Vagina (tissue), 2 donors: ENCODE measurements around the gene SDK2. TPM values are rescaled to one million over a fixed set of nuclear protein-coding genes. Genes with fewer than 3 reads are reported as not detected.

Source experiments
- DNase-seq, 2 donors: peaks; one replicate each; pipeline ENCODE4 v3.0.0-alpha.2; 2017; ENCODE audit errors: extremely low spot score in 2 of 2
- H3K27ac ChIP-seq: fragments of 200-600 bp; sonication (generic); one replicate; pipeline ENCODE4 v1.5.1; 2019
- H3K27me3 ChIP-seq: fragments of 200-600 bp; sonication (generic); one replicate; pipeline ENCODE4 v1.5.1; 2019
- H3K36me3 ChIP-seq, 2 donors: fragments of 200-600 bp; sonication (generic); one replicate each; pipeline ENCODE4 v1.5.1; 2017 to 2019
- H3K4me1 ChIP-seq: fragments of 200-600 bp; sonication (generic); one replicate; pipeline ENCODE4 v1.5.1; 2019
- H3K4me3 ChIP-seq, 2 donors: fragments of 200-600 bp; sonication (generic); 1 replicate in 1 of 2; 2 replicates in 1 of 2; pipeline ENCODE4 v1.5.1; 2016 to 2019
- H3K9me3 ChIP-seq: fragments of 200-600 bp; sonication (generic); one replicate; pipeline ENCODE4 v1.5.1; 2019
- POLR2A ChIP-seq, 2 donors: fragments of 450-650 bp; IDR thresholded peaks; one replicate each; pipeline ENCODE4 v1.6.1; 2017; ENCODE audit warnings: antibody characterized with exemption in 2 of 2, mild to moderate bottlenecking in 2 of 2, moderate library complexity in 2 of 2
- POLR2AphosphoS5 ChIP-seq, 2 donors: sonication (generic); formaldehyde crosslinking; IDR thresholded peaks; one replicate each; pipeline ENCODE4 v1.9.0; 2017; ENCODE audit warnings: antibody characterized with exemption in 2 of 2, mild to moderate bottlenecking in 2 of 2, low read depth in 1 of 2; ENCODE audit not compliant: insufficient read depth in 1 of 2
- intact Hi-C: fragments of 100-400 bp; cut with DNase I; formaldehyde crosslinking; loops from one replicate; pipeline ENCODE4 v1.15.1; 2023
- total RNA-seq: library from RNA; depleted of rRNA; stranded (reverse); fragments of >200 nt; gene quantifications from one replicate; pipeline ENCODE4 v1.2.3, GENCODE V29; 2016
- TF ChIP-seq, protein P1 (sequence below), 3 experiments: fragments of 450-650 bp in 2 of 3; fragments of 200-600 bp in 1 of 3; sonication (generic) in 1 of 3; IDR thresholded peaks; one replicate each; pipeline ENCODE4 v1.5.1; 2017 to 2019; ENCODE audit warnings: antibody characterized with exemption in 3 of 3, mild to moderate bottlenecking in 2 of 3, moderate library complexity in 2 of 3

The SDK2 gene
- total RNA-seq, 1 donor from 2014 or later, result 1.7 TPM

DNA sequence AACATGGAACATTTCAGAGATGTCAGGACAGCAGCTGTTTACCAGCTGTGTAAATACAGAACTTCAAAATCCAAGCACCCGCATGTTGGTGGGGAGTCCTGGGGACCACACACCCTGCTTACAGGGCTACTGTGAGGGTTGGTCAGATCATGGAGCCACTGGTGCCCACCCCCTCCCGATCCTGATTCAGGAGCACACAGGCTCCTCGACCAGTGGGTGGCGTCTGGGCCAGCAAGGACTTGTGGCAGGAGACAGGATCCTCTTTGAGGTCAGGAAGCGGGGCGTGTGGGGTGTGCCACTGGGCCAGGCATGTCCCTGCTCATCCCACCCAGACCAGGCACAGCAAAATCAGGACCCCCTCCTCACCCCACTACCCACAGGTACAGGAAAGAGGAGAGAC is 83.6 kb downstream of the SDK2 start:
- H3K4me3 ChIP-seq, result no peak overlapping the region
- intact Hi-C loops, result no loop called here
- no peak for DNase-seq
- H3K4me1 ChIP-seq, result peaks cover 17% of the 10 kb centered on the region
- no peaks in the 10 kb centered on the region for H3K9me3 ChIP-seq
- H3K27me3 ChIP-seq, result no peaks in the 10 kb centered on the region
- TF ChIP-seq, protein P1, sequence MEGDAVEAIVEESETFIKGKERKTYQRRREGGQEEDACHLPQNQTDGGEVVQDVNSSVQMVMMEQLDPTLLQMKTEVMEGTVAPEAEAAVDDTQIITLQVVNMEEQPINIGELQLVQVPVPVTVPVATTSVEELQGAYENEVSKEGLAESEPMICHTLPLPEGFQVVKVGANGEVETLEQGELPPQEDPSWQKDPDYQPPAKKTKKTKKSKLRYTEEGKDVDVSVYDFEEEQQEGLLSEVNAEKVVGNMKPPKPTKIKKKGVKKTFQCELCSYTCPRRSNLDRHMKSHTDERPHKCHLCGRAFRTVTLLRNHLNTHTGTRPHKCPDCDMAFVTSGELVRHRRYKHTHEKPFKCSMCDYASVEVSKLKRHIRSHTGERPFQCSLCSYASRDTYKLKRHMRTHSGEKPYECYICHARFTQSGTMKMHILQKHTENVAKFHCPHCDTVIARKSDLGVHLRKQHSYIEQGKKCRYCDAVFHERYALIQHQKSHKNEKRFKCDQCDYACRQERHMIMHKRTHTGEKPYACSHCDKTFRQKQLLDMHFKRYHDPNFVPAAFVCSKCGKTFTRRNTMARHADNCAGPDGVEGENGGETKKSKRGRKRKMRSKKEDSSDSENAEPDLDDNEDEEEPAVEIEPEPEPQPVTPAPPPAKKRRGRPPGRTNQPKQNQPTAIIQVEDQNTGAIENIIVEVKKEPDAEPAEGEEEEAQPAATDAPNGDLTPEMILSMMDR (IDR thresholded peaks at IDR 0.05), result no peak
- no peak for TF ChIP-seq POLR2A (IDR thresholded peaks at IDR 0.05)
- H3K27ac ChIP-seq, result no peak overlapping the region
- no peaks in the 10 kb centered on the region for H3K36me3 ChIP-seq

DNA sequence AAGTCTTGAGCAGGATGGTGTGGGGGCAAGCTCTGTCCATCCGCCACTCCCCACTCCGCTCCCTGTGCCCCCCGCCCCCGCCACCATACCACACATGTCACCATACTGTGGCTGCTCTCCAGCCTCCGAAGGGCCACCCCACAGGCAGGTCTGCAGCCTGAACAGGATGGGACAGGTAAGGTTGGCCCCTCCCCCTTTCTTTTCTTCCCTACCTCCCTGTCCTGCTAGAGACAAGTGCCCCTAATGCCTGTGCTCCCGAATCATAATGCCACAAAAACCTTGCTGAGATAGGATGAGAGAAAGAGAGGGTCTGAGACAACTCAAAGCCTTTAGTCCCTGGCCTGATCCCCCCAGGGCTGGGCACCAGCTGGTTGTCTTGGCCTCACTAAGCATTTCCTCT is 84.7 kb downstream of the SDK2 start:
- no peaks in the 10 kb centered on the region for H3K9me3 ChIP-seq
- intact Hi-C loops, result no loop called here
- H3K27ac ChIP-seq, result no peak overlapping the region
- H3K4me1 ChIP-seq, result peaks cover 17% of the 10 kb centered on the region
- H3K4me3 ChIP-seq, result no peak overlapping the region
- no peak for DNase-seq
- H3K36me3 ChIP-seq, result no peaks in the 10 kb centered on the region
- no peaks in the 10 kb centered on the region for H3K27me3 ChIP-seq
- TF ChIP-seq POLR2AphosphoS5 (IDR thresholded peaks at IDR 0.05; ENCODE audit: insufficient read depth in 1 of 2, low read depth in 1 of 2), result no peak
- no peak for TF ChIP-seq POLR2A (IDR thresholded peaks at IDR 0.05)
- TF ChIP-seq, protein P1 (IDR thresholded peaks at IDR 0.05), result no peak

DNA sequence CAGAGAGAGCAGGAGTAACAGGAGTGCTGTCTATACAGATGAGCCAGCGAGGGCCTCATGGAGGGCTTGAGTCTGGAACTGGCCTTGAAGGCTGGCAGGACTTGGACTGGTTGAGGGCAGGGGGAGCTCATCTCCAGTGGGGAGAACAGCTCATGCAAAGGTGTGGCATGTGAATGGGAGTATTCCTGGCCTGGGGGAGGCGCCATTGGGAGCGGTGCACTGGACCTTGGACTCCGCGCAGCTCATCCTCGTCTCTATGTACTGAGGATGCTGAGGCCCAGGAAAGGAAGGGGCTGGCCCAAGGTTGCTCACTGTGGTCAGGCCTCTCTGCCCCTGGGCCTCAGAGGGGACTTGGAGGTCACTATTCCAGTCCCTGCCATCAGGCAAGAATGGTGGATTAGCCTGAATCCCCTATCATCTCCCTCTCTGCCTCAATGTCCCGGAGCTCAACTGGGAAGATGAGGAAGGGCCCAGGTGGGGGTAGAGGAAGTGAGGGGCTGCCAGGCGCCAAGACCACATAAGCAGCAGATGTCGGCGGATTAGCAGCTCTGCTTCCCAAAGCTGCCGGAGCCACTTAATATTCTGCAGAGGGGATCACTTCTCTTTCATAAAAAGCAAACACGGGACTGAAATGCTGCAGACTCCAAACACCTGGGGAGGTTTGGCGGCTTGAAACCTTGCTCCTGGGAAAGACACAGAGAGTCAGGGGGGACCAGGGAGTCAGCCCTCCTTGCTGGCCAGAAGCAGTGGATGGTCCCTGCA is 88.9 kb downstream of the SDK2 start:
- no peak overlapping the region for H3K27ac ChIP-seq
- H3K36me3 ChIP-seq, result no peaks in the 10 kb centered on the region
- H3K27me3 ChIP-seq, result no peaks in the 10 kb centered on the region
- no peaks in the 10 kb centered on the region for H3K9me3 ChIP-seq
- H3K4me3 ChIP-seq, result no peak overlapping the region
- TF ChIP-seq POLR2A (IDR thresholded peaks at IDR 0.05), result no peak
- TF ChIP-seq POLR2AphosphoS5 (IDR thresholded peaks at IDR 0.05; ENCODE audit: insufficient read depth in 1 of 2, low read depth in 1 of 2), result no peak
- TF ChIP-seq, protein P1 (IDR thresholded peaks at IDR 0.05), result no peak
- intact Hi-C loops, result no loop called here
- DNase-seq, result no peak
- H3K4me1 ChIP-seq, result peaks cover 17% of the 10 kb centered on the region

DNA sequence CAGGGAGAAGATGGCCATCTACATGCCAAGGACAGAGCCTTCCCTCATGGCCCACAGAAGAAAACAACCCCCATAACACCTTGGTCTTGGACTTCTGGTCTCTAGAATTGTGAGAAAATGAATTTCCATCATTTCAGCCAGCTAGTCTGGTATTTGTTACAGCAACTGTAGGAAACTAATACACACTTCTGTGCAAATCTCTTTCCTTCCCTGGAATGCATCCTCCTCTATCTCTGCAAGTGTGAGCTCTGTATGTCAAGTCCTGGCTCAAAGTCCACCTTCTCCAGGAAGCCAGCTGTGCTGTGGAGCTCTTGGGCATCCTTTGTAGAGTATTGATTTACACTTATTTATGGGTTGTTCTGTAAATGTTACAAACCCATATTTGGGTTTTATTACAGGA is 89.7 kb downstream of the SDK2 start:
- Histone ChIP-seq H3K4me1 (peaks cover 11% of the 10 kb centered on the region), H3K36me3 (no peaks in the 10 kb centered on the region), H3K9me3 (no peaks in the 10 kb centered on the region), H3K4me3 (no peak overlapping the region), H3K27me3 (no peaks in the 10 kb centered on the region), H3K27ac (no peak overlapping the region)
- TF ChIP-seq POLR2A (IDR thresholded peaks at IDR 0.05) (no peak), POLR2AphosphoS5 (IDR thresholded peaks at IDR 0.05; ENCODE audit: insufficient read depth in 1 of 2, low read depth in 1 of 2) (no peak)
- TF ChIP-seq, protein P1 (IDR thresholded peaks at IDR 0.05), result no peak
- intact Hi-C loops, result no loop called here
- no peak for DNase-seq

DNA sequence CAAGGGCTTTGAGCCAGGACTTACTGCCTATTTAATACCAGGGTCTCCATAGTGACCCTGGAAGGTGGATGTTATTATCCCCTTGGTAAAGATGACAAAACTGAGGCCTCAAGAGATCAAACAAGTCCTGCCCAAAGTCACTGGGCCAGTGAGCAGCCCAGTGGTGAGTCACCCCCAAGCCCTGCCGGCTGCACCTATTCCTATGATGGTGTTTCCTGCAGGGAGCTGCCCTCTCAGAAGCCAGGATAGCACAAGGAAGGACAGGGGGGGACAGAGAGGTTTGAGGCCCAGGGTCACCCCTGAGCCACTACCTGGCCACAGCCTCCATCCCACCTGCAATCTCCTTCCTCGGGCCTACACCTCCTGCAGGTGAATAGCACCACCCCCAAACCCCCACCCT is 90.9 kb downstream of the SDK2 start:
- H3K27ac ChIP-seq, result no peak overlapping the region
- no peaks in the 10 kb centered on the region for H3K4me1 ChIP-seq
- DNase-seq, result no peak
- H3K4me3 ChIP-seq, result no peak overlapping the region
- H3K9me3 ChIP-seq, result no peaks in the 10 kb centered on the region
- TF ChIP-seq POLR2A (IDR thresholded peaks at IDR 0.05), result no peak
- no peak for TF ChIP-seq POLR2AphosphoS5 (IDR thresholded peaks at IDR 0.05; ENCODE audit: insufficient read depth in 1 of 2, low read depth in 1 of 2)
- TF ChIP-seq, protein P1 (IDR thresholded peaks at IDR 0.05), result no peak
- H3K27me3 ChIP-seq, result no peaks in the 10 kb centered on the region
- H3K36me3 ChIP-seq, result no peaks in the 10 kb centered on the region
- intact Hi-C loops, result no loop called here
